ENCODE results near the gene RBBP8NL. TPM values are rescaled to one million over a fixed set of nuclear protein-coding genes. Genes with fewer than 3 reads are reported as not detected.

The RBBP8NL gene
- total and polyA plus RNA-seq, 4 donors, result 0.21 to 1.3 (median 1.1) TPM

GRCh38 chr20:62446888-62447869, 19.8 kb upstream of the RBBP8NL start:
- no peaks in the 10 kb centered on the region for H3K27me3 ChIP-seq (ENCODE audit: control insufficient read depth in 3 of 3, insufficient read depth in 3 of 3, low read length in 2 of 3)
- DNase-seq, result no peak

DNA sequence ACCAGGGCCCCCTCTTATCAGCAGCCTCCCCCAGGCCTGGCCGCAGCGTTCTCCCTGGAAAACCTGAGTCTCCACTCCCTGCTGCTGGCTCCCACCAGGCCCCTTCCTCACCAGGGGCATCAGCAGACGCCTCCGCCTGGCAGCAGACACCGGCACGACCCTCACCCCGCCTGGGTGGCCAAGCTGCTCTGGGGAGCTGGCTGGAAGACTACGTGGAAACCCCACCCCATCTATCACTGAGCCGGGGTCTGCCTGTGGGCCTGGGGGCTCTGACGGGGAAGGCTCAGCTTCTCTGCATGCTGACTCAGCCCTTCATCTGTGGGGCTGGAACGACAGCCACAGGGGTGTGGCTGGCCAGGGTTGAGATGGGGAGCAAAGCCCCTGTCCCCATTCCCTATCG, 19.1 kb upstream of the RBBP8NL start:
- Histone ChIP-seq H3K9ac (ENCODE audit: insufficient read depth in 1 of 2, low read length in 2 of 2) (no peak overlapping the region), H3K27ac (ENCODE audit: low read depth in 1 of 2, low read length in 1 of 2) (no peak overlapping the region), H3K9me3 (ENCODE audit: control insufficient read depth in 4 of 4, insufficient read depth in 3 of 4, low read length in 3 of 4) (no peaks in the 10 kb centered on the region), H3K4me1 (ENCODE audit: control insufficient read depth in 5 of 5, insufficient read depth in 5 of 5, low read length in 5 of 5) (peaks cover 0 to 26% (median 0%) of the 10 kb centered on the region in 5 donors), H3K27me3 (ENCODE audit: control insufficient read depth in 3 of 3, insufficient read depth in 3 of 3, low read length in 2 of 3) (no peaks in the 10 kb centered on the region), H3K4me3 (no peak overlapping the region), H3K36me3 (ENCODE audit: control insufficient read depth in 4 of 4, insufficient read depth in 4 of 4, low read length in 4 of 4) (no peaks in the 10 kb centered on the region)
- TF ChIP-seq CTCF (IDR thresholded peaks at IDR 0.05; ENCODE audit: control extremely low read depth, extremely low read depth), result no peak
- ATAC-seq (ENCODE audit: insufficient read depth, low FRiP score) (no peak), DNase-seq (peak; percentile 52 to 76 (median 60))
- 50 to 60% methylated on average over 12 of the region's 12 CpGs for WGBS, 2 donors

More at GRCh38 chr20:62446888-62447869, 19.8 kb upstream of the RBBP8NL start:
- H3K9me3 ChIP-seq (ENCODE audit: control insufficient read depth in 4 of 4, insufficient read depth in 3 of 4, low read length in 3 of 4), result no peaks in the 10 kb centered on the region
- ATAC-seq (ENCODE audit: insufficient read depth, low FRiP score), result no peak
- no peak overlapping the region for H3K4me3 ChIP-seq
- H3K9ac ChIP-seq (ENCODE audit: insufficient read depth in 1 of 2, low read length in 2 of 2), result no peak overlapping the region
- H3K27ac ChIP-seq (ENCODE audit: low read depth in 1 of 2, low read length in 1 of 2), result no peak overlapping the region
- no peak for TF ChIP-seq CTCF (IDR thresholded peaks at IDR 0.05; ENCODE audit: control extremely low read depth, extremely low read depth)
- 84 to 89% methylated on average over 44 of the region's 44 CpGs for WGBS, 2 donors
- peaks cover 0 to 27% (median 0%) of the 10 kb centered on the region in 5 donors for H3K4me1 ChIP-seq (ENCODE audit: control insufficient read depth in 5 of 5, insufficient read depth in 5 of 5, low read length in 5 of 5)
- H3K36me3 ChIP-seq (ENCODE audit: control insufficient read depth in 4 of 4, insufficient read depth in 4 of 4, low read length in 4 of 4), result no peaks in the 10 kb centered on the region

- peaks cover 0 to 26% (median 0%) of the 10 kb centered on the region in 5 donors for H3K4me1 ChIP-seq (ENCODE audit: control insufficient read depth in 5 of 5, insufficient read depth in 5 of 5, low read length in 5 of 5)
- ATAC-seq (ENCODE audit: insufficient read depth, low FRiP score) (no peak), DNase-seq (no peak)
- H3K4me3 ChIP-seq, result no peak overlapping the region
- no peaks in the 10 kb centered on the region for H3K9me3 ChIP-seq (ENCODE audit: control insufficient read depth in 4 of 4, insufficient read depth in 3 of 4, low read length in 3 of 4)
- H3K36me3 ChIP-seq (ENCODE audit: control insufficient read depth in 4 of 4, insufficient read depth in 4 of 4, low read length in 4 of 4), result no peaks in the 10 kb centered on the region
- WGBS, 2 donors, result 85 to 91% methylated on average over 29 to 36 of the region's 36 CpGs
- H3K9ac ChIP-seq (ENCODE audit: insufficient read depth in 1 of 2, low read length in 2 of 2), result no peak overlapping the region
- no peak overlapping the region for H3K27ac ChIP-seq (ENCODE audit: low read depth in 1 of 2, low read length in 1 of 2)
- no peak for TF ChIP-seq CTCF (IDR thresholded peaks at IDR 0.05; ENCODE audit: control extremely low read depth, extremely low read depth)
- H3K27me3 ChIP-seq (ENCODE audit: control insufficient read depth in 3 of 3, insufficient read depth in 3 of 3, low read length in 2 of 3), result no peaks in the 10 kb centered on the region
These were observed 18.4 kb upstream of the RBBP8NL start for GRCh38 chr20:62445553-62446340.

Measured in lung (tissue), 12 donors.